Mucosa of gallbladder (tissue), 1 donor: ENCODE results near the gene PTPRG. TPM values are rescaled to one million over a fixed set of nuclear protein-coding genes. Genes with fewer than 3 reads are reported as not detected.

Experiments
- DNase-seq: peaks from one replicate; pipeline ENCODE4 v3.0.0-alpha.2; 2020; ENCODE audit warnings: low spot score
- total RNA-seq: library from RNA; stranded (reverse); gene quantifications from one replicate; pipeline ENCODE4 v1.2.1, GENCODE V29; 2021
- donor health status: DM: no; HTN: no; CAD: no.

The PTPRG gene
- total RNA-seq, 1 donor from 2014 or later: 38.1 TPM

GRCh38 chr3:62110443-62111225 is 549.3 kb downstream of the PTPRG start:
- no peak for DNase-seq

GRCh38 chr3:62113092-62113491 is 551.7 kb downstream of the PTPRG start:
- DNase-seq: no peak

GRCh38 chr3:62114763-62115162 is 553.4 kb downstream of the PTPRG start:
- no peak for DNase-seq

GRCh38 chr3:62117903-62118548 is 556.7 kb downstream of the PTPRG start:
- DNase-seq: no peak

GRCh38 chr3:62119139-62119538 is 557.8 kb downstream of the PTPRG start:
- no peak for DNase-seq

GRCh38 chr3:62122819-62123218 is 561.4 kb downstream of the PTPRG start:
- no peak for DNase-seq

- DNase-seq: no peak
Observed at GRCh38 chr3:62125380-62125779, 564.0 kb downstream of the PTPRG start.

- DNase-seq: no peak
Observed at GRCh38 chr3:62127116-62127515, 565.7 kb downstream of the PTPRG start.

GRCh38 chr3:62128051-62128450 is 566.7 kb downstream of the PTPRG start:
- no peak for DNase-seq

GRCh38 chr3:62128681-62129080 is 567.3 kb downstream of the PTPRG start:
- DNase-seq: no peak

- no peak for DNase-seq
Observed at GRCh38 chr3:62131050-62131449, 569.7 kb downstream of the PTPRG start.

GRCh38 chr3:62131620-62132019 is 570.2 kb downstream of the PTPRG start:
- DNase-seq: no peak

GRCh38 chr3:62132027-62132602 is 570.7 kb downstream of the PTPRG start:
- DNase-seq: no peak

- DNase-seq: no peak
Observed at GRCh38 chr3:62133015-62133414, 571.6 kb downstream of the PTPRG start.

- peak; percentile 37 for DNase-seq
Observed at GRCh38 chr3:62134061-62134496, 572.7 kb downstream of the PTPRG start.

GRCh38 chr3:62135741-62136140 is 574.4 kb downstream of the PTPRG start:
- no peak for DNase-seq

GRCh38 chr3:62139957-62140356 is 578.6 kb downstream of the PTPRG start:
- no peak for DNase-seq

- DNase-seq: no peak
Observed at GRCh38 chr3:62142331-62143085, 581.1 kb downstream of the PTPRG start.

GRCh38 chr3:62143843-62144450 is 582.6 kb downstream of the PTPRG start:
- no peak for DNase-seq

GRCh38 chr3:62144482-62144881 is 583.1 kb downstream of the PTPRG start:
- no peak for DNase-seq

GRCh38 chr3:62145086-62145757 is 583.9 kb downstream of the PTPRG start:
- DNase-seq: no peak
